T-helper 9 cell (primary cell): Measurements from ENCODE around the gene PALM2AKAP2.

Experiments used
- DNase-seq: peaks from one replicate; pipeline ENCODE4 v3.0.0-alpha.2; 2020

The PALM2AKAP2 gene

DNA sequence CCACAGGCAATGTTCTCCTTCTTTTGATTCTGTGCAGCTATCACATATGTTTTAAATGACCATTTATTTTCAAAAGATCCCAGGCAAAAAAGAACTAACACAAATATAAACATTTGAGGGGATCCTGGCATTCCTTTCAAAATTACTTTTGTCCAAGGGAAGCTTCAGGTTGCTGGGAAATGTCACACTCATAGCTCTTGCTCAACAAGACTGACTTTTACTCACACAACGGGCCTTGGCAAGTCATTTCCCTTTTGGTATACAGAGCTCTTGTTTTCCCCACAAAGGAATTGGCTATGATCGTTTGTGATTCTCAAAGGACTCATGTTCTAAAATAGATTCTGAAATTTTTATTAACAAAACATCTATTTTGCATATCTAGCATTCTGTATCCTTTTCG lies 4.5 kb upstream of the PALM2AKAP2 start:
- no peak for DNase-seq

DNA sequence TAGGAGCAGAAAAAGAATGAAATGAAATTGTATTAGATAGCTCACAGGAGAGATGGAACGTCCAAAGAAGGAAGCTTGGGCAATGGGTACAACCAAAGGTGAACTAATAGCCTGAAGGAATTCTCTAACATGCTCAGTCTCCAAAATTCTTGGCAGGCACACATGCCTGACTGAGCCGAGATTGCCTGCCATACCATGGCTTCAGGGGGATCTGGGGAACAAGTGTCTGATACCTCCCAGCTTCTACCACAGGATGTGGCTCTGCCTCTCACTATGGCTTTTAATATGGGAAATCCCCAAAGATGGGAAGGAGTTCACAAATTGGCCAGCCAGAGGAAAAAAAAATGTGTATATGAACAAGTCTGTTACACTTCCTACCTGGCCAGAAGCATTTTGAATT lies 3.6 kb upstream of the PALM2AKAP2 start:
- no peak for DNase-seq

DNA sequence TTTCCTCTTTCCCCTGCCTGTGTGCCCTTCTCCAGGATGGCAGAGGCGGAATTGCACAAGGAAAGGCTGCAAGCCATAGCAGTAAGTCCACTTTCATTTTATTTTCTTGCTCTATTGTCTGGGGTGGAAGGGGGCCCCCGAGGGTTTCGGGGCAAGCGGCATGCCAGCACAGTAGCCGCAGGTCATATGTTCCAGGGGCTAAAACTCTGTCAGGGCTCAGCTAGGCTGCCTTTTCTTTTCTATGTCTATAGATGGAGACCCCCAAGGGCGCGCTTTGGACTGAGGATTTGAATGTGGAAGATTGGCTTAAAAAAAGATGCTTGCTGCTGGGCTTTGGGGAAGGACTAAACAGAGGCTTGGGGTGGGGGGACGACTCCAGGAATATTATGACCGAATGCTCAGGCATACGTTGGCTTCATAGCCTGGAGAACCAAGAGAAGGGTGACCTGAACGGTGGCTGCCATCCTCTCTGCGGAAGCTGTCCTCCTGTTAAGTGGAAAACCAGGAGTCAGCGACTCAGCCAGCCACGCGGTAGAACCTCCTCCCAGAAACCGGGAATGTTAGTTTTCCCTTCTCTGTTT lies 545 bp downstream of the PALM2AKAP2 start:
- DNase-seq = no peak

DNA sequence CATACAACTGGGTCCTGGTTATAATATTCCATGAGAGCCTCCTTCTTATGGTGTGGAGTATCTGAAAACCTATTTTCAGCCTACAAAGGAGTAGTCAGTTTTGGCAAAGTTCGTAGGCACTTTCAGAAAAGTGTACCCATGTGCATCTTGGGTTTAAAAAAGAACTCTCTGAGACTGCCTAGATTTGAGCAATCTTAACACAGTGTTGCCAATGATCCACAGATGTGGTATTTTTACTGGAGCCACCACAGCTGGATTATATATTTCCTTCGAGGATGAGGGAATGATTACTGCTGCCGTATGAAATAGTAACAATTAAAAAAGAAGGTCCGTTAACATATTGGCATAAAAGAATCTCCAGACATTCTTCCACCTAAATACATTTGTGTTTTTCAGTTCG lies 1.1 kb downstream of the PALM2AKAP2 start:
- no peak for DNase-seq

DNA sequence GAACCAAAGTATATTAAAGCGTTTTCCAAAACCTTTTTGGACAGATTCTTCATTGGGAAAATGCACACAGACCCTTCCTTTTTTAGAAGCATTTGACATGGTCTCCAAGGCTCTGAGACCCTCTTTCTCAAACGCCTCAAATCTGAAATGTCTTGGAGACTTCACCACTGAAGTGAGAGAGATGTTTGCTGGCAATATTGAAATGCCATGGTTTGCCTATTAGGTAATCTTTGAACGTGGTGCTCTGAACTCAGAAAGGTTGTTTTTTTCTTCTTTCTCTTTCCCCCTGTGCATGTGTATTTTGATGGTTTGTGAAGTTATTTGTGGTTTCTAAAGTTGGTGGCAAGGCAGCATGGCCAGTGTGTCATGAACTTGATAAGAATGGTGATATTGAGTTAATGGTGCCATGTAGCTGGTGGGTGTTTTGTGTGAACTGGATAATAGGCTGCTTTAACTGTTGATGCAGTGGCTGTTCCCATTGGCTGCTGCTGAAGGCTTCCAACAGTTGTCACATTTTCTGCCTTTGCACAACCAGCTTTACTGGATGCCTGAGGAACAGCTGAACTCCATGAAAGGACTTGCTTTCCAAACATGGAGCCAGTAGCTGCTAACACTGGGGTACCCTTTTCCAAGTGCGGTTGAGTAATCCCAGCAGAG lies 1.7 kb downstream of the PALM2AKAP2 start:
- DNase-seq = no peak

DNA sequence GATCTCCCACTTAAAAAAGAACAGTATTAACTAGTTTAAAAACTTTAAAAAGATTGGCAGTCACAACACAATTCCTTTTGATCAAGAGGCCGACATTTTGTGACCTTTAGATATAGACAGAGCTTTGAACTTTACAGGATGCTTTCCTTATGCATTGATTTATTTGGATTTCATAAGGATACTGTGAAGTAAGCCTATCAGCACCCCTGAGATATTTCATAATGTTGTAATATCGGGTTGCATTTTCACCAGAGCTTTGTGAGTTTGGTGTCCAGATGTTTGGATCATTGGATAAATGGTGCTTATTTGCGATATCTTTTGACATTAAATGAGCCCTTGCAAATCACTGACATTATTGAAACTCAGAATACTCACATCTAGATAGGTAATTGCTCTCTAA lies 7.7 kb downstream of the PALM2AKAP2 start:
- DNase-seq = no peak

DNA sequence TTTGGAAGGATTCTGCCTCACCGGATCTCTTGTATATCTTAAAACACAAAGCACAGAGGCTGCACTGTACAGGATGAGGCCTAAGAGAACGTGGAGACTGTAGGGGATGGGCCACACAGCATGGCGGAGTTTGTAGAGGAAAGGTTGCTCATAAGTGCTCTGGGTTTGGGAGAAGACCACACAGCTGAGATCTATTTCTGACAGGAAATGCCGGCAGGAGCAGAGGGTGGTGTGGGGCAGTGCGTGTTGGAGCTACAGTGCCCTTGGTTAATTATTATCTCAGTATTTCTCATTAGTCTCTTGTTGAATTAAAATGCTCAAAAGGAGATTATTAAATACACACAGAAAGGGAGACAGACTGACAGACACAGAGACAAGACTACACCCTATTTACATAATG lies 9.6 kb downstream of the PALM2AKAP2 start:
- DNase-seq = no peak

DNA sequence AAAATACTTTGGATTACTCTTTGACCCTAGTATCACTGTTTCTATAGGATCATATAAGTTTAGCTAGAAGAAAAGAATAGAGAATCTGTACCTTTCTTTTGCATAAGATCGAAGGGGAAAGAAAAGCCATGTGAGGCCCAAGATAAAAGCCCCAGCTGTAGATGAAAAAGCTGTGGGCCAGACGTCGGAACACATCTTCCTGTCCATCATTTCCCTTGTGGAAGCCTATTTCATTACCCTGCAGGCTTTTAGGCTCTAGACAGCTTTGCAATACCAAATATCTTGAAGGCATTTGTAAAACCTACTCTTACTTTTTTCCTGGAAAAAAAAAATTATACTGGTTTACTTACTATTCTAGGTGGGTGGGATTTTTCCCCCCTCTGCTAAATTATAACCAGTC lies 10.0 kb downstream of the PALM2AKAP2 start:
- DNase-seq = no peak

DNA sequence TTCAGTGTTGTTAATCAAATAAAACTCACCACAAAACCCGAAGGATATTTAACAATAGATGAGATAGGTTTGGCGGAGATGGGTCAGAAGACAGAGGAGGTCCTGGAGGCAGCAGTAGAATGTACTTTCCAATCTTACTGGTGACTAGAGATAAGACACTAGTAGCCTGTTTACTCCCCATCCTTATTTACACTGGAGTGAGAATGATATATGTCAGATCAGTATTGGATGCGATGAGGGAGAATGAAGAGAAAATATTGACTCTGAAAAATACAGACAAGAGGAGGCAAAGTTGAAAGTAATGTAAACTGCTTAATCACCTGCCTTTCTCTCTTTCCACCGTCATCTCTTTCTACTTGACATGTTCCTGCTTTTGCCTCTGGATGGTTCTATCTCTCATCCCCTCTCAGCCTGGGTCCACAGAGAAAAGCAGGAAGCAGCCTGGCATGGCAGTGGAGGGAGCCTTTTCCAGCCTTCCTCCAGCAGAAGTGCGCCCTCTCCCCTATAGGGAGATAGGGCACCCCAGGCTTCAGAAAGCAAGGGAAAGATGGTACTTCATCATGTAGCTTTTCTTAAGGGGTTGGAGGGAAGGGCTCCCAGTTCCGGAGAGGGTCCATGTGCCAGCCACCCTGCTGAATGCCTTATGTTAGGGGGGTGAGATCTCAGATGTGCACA lies 11.1 kb downstream of the PALM2AKAP2 start:
- no peak for DNase-seq

DNA sequence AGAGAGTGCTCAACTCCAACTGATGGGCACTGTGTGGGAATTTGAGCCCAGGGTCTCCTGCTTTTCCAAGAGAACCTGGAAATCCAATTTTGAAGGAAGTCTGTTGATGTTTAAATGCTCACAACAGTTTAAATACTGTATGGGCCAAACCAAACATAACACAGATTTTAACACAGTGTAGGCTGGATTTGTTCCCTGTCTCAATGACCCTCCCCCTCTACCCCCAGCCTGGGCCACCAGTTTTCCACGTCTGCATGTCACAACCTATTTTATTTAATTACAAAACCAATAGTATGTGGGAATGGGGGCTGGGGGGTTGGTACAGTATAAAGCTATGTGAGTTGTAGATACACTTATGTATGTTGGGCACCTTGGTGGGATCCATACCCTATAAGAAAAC lies 11.7 kb downstream of the PALM2AKAP2 start:
- DNase-seq = no peak

DNA sequence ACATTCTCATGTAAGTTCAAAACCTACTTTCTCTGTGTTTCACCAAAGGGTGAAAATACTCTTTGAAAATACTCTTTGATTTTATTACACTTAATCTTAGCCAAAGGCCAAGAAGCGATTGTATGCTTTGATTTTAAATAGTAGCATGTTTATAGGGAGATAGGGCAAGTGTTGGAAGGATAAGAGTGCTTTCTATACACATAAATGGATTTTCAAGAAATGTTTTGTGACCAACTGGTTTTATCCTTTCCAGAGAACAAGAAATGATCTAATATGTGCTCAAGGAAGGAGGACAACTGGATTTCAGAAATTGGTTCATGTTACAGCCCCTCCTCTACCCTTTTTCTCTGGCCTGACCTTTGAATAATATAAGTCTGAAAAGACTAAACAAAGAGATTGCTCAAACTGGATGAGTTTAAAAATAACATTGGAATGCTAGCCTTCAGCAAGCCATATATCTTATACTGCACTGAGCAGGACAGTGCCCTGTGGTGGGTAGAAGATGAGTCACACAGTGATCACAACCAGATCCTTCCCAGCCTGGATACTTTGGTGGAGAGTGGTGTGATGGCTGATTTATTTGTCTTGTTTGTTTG lies 13.1 kb downstream of the PALM2AKAP2 start:
- no peak for DNase-seq

DNA sequence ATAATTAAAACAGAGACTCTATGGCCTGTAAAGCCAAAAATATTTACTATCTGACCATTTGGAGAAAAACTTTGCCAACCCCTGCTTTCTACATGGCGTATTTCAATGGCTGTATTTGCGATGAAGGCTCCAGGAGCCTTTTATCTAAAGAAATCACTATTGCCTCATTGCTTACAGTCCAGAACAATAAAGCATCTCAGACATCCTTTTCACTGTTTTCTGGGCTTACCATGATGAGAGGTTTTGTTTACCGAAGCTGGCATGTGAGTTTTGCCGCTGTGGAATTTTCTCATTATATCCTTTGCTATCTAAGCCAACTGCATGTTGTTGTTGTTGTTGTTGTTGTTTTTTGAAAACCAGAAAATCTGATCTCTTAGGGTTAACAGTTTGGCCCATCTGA lies 13.9 kb downstream of the PALM2AKAP2 start:
- no peak for DNase-seq

DNA sequence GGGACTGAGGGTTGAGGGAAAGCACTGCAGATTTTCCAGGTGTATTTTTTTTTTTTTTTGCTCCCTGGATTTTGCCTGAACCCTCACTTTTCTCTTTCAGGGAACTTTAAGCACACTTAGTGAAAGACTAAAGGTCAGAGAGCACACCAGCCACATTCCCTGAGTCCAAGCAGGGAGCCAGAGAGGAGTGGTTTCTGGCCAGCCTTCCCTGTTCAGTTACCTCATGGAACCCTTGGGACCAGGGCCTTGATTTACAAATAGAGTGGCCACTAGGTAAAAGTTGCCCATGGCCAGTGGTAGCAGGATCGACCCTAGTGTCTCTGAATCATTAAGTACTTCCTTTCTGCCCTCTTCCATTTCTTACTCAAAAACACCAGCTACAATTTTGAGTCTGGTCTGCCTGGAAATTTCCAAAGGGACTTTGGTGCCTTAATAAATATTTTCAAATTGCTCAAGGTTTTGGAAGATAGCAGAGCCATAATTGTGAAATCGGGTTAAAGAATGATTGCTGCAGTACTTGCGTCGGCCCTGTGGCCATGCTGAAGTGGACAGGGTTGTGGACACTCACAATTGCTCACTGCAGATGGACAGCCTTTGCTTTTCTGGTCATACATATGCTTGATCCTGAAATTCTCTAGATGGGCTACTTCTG lies 14.5 kb downstream of the PALM2AKAP2 start:
- DNase-seq = no peak

DNA sequence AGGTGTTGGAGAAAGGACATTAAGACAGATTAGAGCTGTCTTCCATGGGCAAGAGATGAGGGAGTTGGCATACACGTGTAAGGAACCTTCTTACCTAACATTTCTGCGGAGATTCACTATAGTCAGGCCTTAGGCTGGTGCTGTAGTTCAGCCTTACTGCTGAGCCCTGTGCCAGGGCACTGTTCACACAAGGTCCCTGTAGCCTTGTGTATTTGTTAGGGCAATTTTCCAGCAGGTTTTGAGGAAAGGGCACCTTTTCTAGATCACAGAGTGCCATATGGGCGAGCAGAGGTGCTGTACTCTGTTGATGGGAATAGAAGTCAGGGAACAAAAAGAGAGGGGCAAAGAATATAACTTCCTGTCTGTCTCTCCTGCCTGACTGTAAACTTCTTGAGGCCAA lies 15.6 kb downstream of the PALM2AKAP2 start:
- DNase-seq = no peak

DNA sequence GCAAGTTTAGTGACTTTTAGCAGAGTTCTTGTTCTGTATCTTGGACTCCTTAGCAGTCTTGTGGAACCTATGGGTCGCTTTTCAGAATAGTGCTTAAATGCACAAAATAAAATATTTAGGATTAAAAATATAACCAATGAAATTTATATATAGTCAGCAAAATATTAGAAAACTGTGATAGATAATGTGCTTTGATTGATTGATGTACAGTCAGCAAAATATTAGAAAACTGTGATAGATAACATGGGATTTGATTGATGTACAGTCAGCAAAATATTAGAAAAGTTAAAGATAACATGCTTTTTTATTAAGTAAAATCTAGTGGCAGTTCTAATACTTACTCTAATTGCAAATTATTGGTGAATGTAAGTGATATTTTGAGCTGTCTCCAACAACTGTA lies 16.1 kb downstream of the PALM2AKAP2 start:
- DNase-seq = no peak

DNA sequence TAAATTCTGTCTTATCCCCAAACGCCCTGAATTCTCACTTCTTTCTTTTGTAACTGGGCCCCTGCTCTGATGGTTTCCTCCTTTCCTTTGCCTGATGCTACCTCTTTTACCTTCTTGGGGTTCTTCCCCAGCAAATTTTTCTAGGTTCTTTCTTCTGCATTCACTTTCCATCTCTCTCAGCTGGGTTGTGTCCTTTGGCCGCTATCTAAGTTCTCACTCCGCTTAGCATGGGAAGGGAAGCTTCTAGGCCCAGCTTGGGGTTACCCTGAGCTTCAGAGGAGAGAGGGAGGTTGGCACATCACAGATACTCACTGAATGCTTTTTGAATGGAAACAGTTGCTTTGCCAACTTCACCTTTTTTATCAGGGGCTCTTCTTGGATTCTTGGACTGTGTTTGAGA lies 17.0 kb downstream of the PALM2AKAP2 start:
- DNase-seq = no peak

DNA sequence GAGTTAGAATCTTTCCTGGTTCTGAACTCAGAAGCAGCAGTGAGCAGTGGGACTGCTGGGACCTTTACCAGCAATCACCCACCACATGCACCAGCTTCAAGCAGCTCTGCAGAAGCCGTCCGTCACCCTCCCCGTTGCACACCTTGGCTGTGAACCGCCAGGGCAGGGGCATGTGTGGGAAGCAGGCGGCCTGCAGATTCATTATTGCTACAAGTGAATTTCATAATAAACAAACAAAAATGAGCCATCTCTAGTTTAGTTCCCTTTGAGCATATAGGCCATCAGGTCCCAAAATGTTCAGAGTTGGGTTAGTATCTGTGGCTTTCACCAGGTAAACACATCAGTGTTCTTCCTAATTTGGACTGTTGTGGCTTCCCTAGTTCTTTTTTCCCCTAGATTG lies 17.5 kb downstream of the PALM2AKAP2 start:
- DNase-seq = no peak

DNA sequence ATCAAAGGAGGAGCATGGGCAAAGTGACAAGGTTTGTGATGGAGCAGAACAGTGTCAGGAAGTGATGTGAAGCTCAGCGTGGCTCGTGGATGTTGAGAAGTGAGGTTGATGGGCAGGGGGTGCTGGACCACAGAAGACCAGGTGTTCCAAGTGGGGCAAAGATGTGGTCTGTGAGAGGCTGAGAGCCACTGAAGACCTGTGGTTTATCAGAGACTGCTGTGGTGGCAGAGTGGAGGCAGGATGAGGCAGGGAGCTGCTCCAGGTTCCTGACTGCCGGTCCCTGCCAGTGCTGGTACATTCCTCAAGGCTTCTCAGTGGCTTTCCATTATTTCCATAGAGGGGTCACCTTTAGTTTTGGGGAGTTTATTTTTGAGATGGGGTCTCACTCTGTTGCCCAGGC lies 19.1 kb downstream of the PALM2AKAP2 start:
- no peak for DNase-seq

DNA sequence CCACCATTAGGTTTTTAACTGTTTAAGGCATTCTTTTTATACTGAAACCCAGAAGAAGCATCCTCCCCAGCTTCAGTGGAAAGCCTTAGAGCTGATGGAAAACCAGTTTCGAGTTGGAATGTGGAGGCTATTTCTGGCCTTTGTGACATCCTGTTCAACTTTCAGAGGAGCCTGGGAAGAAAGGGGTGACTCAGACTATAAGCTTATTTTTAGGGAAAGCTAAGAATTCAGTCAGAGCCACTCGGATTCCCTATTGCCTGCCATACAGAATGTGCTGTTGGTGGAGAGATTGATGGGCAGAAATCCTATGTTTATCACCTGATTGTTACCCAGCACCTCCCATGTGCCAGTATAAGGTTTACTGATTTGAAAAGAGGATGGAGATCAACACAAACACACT lies 19.8 kb downstream of the PALM2AKAP2 start:
- DNase-seq = no peak

DNA sequence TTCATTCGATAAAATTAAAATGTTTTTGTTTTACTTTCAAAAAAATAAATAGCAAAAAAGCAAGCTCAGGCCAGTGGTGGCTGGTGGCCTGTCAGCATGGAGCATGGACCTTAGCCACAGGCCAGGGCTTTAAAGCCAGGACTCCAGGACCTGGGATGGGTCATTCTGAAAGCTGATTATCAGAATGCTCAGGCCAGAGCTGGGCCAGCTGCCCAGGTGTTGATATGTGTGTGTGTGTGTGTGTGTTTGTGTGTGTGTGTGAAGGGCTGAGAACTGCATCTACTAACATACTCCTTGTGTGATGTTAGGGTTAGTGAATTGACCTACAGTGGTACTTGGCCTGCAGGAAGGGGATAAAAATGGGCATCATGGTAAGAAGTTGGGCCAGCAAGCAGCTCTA lies 21.5 kb downstream of the PALM2AKAP2 start:
- no peak for DNase-seq

DNA sequence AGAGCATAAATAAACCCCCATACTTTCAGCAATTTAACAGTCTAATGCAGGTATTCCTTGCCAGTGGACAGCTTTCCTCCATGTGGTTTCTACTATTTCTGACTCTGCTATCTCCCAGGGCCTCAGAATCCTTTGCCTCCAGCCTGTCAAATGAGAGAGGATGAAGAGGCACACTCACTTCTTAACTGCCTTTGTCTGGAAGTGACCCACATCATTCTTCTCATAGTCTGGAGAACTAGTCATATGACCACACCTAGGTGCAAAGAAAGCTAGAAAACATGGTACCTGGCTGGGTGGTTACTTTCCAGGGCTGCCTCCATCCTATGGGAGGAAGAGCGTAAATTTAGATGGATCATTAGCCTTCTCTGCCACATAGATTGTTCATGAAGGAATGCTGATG lies 22.5 kb downstream of the PALM2AKAP2 start:
- DNase-seq = no peak

DNA sequence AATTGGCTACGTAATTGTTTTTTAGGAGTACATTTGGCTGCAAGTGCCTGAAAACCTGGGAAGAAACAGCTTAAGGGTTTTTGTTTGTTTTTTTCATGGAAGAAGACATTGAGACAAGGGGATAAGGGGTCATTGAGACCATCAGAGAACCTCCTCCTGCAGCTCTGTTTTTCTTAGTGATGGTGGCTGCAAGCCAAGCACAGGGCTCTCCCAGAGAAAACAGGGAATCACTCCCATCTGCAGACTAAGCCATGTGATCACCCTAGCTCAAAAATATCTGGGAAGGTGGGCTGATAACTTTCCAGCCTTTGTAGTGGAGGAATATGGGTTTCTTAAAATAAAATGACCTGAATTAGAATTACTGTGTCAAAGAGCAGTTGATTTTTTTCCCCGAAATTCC lies 25.1 kb downstream of the PALM2AKAP2 start:
- DNase-seq = no peak

DNA sequence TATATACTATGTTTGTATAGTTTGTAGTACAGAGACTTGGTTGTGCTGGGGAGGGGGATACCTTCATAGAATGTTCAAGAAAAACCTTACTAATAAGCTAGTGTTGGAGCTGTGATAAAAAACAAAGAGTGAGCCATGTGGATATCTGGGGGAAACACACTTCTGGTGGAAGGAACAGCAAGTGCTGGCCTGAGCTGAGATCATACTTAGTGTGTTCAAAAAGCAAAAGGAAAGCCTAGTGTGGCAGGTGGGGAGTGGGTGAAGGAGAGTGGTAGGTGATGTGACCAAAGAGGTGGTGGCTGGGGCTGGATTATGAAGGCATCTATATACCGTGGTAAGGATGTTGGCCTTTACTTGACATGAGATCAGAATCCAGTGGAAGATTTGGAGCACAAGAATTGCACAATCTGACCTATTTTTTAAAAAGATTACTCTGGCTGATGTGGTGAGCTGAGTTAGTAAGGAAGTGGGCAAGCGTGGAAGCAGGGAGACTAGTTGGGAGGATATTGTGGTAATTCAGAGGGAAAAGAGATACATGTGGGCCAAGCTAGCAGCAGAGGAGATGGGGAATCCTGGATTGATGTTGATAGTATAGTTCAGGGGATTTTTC lies 26.6 kb downstream of the PALM2AKAP2 start:
- DNase-seq = no peak
